Adipocyte (in vitro differentiated cells): ENCODE data around the gene GBGT1.

Experiments used
- DNase-seq: peaks from one replicate; pipeline ENCODE4 v3.0.0-alpha.2; 2015; ENCODE audit warnings: low read depth
- H3K27me3 ChIP-seq: replicated peaks from 2 replicates; pipeline ENCODE4 v1.7.0; 2013; ENCODE audit warnings: mild to moderate bottlenecking, low read length, moderate library complexity; ENCODE audit not compliant: control insufficient read depth, insufficient read depth
- H3K36me3 ChIP-seq: 2 replicates; pipeline ENCODE4 v1.7.0; 2013; ENCODE audit warnings: low read length, mild to moderate bottlenecking, moderate library complexity; ENCODE audit not compliant: control insufficient read depth, insufficient read depth, severe bottlenecking
- H3K4me1 ChIP-seq: 2 replicates; pipeline ENCODE4 v1.7.0; 2013; ENCODE audit warnings: mild to moderate bottlenecking, low read length, moderate library complexity; ENCODE audit not compliant: control insufficient read depth, insufficient read depth
- H3K4me3 ChIP-seq: 2 replicates; pipeline ENCODE4 v1.7.0; 2013; ENCODE audit warnings: mild to moderate bottlenecking, low read length, moderate library complexity
- H3K9ac ChIP-seq: 2 replicates; pipeline ENCODE4 v1.7.0; 2013; ENCODE audit warnings: mild to moderate bottlenecking, low read length, moderate library complexity
- H3K9me3 ChIP-seq: 2 replicates; pipeline ENCODE4 v1.7.0; 2013; ENCODE audit warnings: mild to moderate bottlenecking, low read length, moderate library complexity; ENCODE audit not compliant: control insufficient read depth

Gene GBGT1

DNA sequence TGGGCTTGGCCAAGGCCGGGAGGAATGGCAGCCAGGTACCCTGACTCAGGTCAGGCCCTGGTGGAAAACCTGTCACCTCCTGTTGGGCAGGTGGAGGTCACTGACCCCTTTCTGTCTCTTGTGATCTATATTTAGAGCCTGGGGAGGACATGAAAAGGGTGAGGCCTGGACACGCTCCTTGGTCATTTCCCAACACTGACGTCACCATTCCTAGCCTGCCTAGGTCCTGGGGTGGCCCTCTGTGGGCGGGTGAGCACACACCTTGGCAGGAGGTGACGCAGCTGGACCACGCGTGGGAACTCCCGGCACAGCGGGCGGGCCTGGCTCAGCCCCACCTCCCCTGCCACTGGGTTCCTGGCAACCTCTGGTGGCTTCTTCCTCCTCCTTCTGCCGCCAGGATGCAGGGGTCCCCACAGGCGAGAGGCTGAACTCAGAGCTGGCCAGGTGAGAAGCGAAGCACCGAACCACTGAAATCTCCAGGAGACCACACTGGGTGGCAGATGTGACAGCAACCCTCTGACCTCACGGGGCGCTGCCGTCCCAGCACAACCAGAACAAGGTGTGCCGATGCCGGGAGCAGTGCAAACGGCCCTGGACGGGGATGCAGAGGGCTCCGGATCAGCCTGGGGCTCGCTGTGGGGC is 36.3 kb downstream of the GBGT1 start:
- Histone ChIP-seq H3K9ac (no peak overlapping the region), H3K36me3 (no peaks in the 10 kb centered on the region), H3K4me3 (no peak overlapping the region), H3K27me3 (no peaks in the 10 kb centered on the region), H3K9me3 (no peaks in the 10 kb centered on the region), H3K4me1 (peaks cover 27% of the 10 kb centered on the region)
- no peak for DNase-seq

DNA sequence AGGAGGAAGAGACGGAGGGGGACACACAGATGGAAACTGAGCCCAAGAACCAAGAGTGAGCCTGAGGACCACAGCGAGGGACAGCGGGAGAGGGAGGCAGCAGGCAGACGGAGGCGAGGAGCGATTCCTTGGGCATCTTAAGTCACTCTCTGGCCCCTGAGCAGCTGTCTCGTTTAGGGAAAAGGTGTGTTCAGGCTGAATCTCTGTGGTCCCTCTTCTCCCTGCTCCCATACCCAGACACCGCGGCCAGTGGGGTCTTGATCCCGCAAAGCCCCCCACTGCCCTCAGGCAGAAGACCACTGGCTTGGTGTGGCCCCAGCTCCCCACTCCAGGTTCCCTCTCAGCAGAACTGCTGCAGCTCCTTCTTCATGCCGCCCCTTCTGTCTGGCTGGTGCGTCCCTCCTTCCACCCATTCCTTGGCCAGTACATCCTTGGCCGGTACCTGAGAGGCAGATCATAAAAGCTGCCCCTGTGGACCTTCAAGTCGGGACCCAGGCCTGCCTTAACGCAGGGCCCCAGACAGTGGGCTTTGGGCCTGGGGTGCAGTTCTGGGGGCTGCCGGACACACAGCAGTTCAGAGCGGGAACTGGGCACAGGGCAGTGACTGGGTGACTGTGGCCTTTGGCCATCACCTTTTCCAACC is 36.9 kb downstream of the GBGT1 start:
- H3K4me3 ChIP-seq, result peak overlapping the region; percentile 65
- H3K27me3 ChIP-seq, result no peaks in the 10 kb centered on the region
- no peaks in the 10 kb centered on the region for H3K36me3 ChIP-seq
- H3K4me1 ChIP-seq, result peaks cover 32% of the 10 kb centered on the region
- H3K9me3 ChIP-seq, result no peaks in the 10 kb centered on the region
- DNase-seq, result no peak
- peak overlapping the region; percentile 39 for H3K9ac ChIP-seq

- Histone ChIP-seq H3K27me3 (no peaks in the 10 kb centered on the region), H3K4me1 (peaks cover 32% of the 10 kb centered on the region), H3K4me3 (peak overlapping the region; percentile 65), H3K9ac (peak overlapping the region; percentile 39), H3K9me3 (no peaks in the 10 kb centered on the region), H3K36me3 (no peaks in the 10 kb centered on the region)
- DNase-seq, result peak; percentile 54
Observed at GRCh38 chr9:133125941-133126696, 37.6 kb downstream of the GBGT1 start.

DNA sequence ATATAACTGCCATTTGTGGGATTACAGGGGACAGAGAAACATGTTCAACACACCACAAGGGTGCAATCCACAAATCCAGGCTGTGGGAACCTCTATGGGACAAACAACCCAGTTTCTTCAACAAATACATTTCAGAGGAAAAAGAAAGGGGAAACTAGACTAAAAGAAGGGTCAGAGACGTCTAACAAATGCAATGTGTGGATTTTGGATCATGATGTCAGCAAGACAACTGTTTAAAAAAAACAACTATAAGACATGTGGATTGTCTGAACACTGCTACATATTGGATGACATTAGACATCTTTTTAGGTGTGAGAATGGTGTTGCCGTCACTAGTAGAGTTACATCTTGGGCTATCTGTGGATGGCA is 38.8 kb downstream of the GBGT1 start:
- DNase-seq, result no peak
- H3K4me3 ChIP-seq, result no peak overlapping the region
- H3K36me3 ChIP-seq, result no peaks in the 10 kb centered on the region
- H3K9me3 ChIP-seq, result no peaks in the 10 kb centered on the region
- H3K9ac ChIP-seq, result no peak overlapping the region
- no peaks in the 10 kb centered on the region for H3K27me3 ChIP-seq
- peaks cover 38% of the 10 kb centered on the region for H3K4me1 ChIP-seq

DNA sequence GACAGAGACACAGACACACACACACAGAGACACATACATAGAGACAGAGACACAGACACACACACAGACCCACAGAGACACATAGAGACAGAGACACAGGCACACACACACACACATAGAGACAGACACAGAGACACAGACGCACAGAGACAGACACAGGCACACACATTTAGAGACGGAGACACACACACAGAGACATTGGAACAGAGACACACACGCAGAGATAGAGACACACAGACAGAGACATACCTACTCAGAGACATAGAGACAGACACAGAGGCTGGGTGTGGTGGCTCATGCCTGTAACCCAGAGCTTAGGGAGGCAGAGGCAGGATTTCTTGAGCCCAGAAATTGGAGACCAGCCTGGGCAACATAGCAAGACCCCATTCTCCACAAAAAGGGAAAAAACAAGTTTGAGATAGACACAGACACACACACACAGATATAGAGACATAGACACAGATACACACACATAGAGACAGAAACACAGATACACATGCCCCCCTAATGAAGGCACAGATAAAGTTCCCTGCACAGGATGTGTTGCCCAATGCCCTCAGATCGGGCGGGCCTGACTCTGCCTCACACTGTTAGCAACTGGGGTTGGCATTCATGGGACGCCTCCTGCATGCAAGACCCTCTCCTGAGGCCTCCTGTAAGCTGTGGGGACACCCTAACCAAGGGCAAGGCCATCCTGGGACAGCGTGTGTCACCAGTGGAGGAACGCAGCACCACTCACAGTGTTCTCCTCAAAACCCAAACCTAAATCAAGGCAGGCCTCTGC is 39.4 kb downstream of the GBGT1 start:
- no peak for DNase-seq
- Histone ChIP-seq H3K4me3 (no peak overlapping the region), H3K36me3 (no peaks in the 10 kb centered on the region), H3K9ac (no peak overlapping the region), H3K27me3 (no peaks in the 10 kb centered on the region), H3K4me1 (peaks cover 44% of the 10 kb centered on the region), H3K9me3 (no peaks in the 10 kb centered on the region)

GRCh38 chr9:133122935-133123611 is 40.6 kb downstream of the GBGT1 start:
- H3K4me1 ChIP-seq, result peaks cover 56% of the 10 kb centered on the region
- no peak for DNase-seq
- H3K9ac ChIP-seq, result no peak overlapping the region
- H3K9me3 ChIP-seq, result no peaks in the 10 kb centered on the region
- H3K36me3 ChIP-seq, result no peaks in the 10 kb centered on the region
- no peaks in the 10 kb centered on the region for H3K27me3 ChIP-seq
- H3K4me3 ChIP-seq, result no peak overlapping the region

GRCh38 chr9:133122605-133122934 is 41.1 kb downstream of the GBGT1 start:
- H3K9me3 ChIP-seq, result no peaks in the 10 kb centered on the region
- no peak overlapping the region for H3K9ac ChIP-seq
- no peaks in the 10 kb centered on the region for H3K27me3 ChIP-seq
- no peak for DNase-seq
- no peak overlapping the region for H3K4me3 ChIP-seq
- H3K36me3 ChIP-seq, result no peaks in the 10 kb centered on the region
- H3K4me1 ChIP-seq, result peaks cover 61% of the 10 kb centered on the region

DNA sequence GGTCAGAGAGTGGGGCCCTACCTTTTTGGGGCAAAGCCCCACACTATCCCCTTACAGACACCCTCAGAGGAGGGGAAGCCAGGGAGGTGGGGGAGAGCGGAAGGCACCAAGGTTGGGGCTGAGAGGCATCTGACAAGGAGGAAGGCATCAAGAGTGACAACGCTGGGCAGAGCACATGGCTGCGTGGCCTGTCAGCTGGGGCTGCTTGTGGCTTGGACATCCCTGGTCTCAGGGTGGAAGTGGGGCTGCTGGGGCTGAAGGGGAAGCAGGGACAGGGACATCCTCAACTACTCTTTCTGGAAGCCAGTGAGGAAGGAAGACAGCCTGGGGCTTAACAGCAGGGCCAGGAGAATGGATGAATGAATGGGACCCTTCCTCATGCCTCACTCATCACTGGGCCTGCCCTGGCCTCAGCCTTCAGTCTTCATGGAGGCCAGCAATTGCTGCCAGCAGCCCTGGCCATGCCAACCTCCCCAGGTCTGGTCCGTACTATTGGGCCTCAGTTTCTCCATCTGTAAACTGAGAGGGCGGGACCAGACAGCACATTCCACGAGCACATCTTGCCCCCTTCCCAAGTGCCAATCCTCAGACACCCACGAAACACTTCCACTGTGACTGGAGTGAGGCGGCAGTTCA is 41.7 kb downstream of the GBGT1 start:
- DNase-seq, result no peak
- Histone ChIP-seq H3K36me3 (no peaks in the 10 kb centered on the region), H3K4me1 (peaks cover 65% of the 10 kb centered on the region), H3K9ac (no peak overlapping the region), H3K27me3 (no peaks in the 10 kb centered on the region), H3K9me3 (no peaks in the 10 kb centered on the region), H3K4me3 (no peak overlapping the region)

GRCh38 chr9:133121198-133121914 is 42.4 kb downstream of the GBGT1 start, which contains the start of gene RALGDS:
TSS of gene RALGDS (minus strand) at chr9:133121240. CDS start at chr9:133121154, 86 bp downstream.
- H3K9ac ChIP-seq, result peak within 1 kb of the TSS; percentile 86
- no peaks in the 10 kb centered on the region for H3K36me3 ChIP-seq
- H3K9me3 ChIP-seq, result no peaks in the 10 kb centered on the region
- H3K4me1 ChIP-seq, result peaks cover 58% of the 10 kb centered on the region
- DNase-seq, result peak; percentile 97
- no peaks in the 10 kb centered on the region for H3K27me3 ChIP-seq
- H3K4me3 ChIP-seq, result peak within 1 kb of the TSS; percentile 80
